Measurements from ENCODE around the gene GFER.
"Not testable (repeated sequence)": the region's sequence is repeated elsewhere in the genome, so short reads cannot be mapped to it uniquely, and the experiment has no call there.

Gene GFER

GRCh38 chr16:1946495-1947368 lies 37.3 kb upstream of the GFER start:
- no peak for DNase-seq (ENCODE audit: low read depth)
- TF ChIP-seq, protein P1, sequence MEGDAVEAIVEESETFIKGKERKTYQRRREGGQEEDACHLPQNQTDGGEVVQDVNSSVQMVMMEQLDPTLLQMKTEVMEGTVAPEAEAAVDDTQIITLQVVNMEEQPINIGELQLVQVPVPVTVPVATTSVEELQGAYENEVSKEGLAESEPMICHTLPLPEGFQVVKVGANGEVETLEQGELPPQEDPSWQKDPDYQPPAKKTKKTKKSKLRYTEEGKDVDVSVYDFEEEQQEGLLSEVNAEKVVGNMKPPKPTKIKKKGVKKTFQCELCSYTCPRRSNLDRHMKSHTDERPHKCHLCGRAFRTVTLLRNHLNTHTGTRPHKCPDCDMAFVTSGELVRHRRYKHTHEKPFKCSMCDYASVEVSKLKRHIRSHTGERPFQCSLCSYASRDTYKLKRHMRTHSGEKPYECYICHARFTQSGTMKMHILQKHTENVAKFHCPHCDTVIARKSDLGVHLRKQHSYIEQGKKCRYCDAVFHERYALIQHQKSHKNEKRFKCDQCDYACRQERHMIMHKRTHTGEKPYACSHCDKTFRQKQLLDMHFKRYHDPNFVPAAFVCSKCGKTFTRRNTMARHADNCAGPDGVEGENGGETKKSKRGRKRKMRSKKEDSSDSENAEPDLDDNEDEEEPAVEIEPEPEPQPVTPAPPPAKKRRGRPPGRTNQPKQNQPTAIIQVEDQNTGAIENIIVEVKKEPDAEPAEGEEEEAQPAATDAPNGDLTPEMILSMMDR (conservative IDR thresholded peaks at IDR 0.05; ENCODE audit: low read length): no peak
- H3K4me3 ChIP-seq (ENCODE audit: low read length): no peak overlapping the region

DNA sequence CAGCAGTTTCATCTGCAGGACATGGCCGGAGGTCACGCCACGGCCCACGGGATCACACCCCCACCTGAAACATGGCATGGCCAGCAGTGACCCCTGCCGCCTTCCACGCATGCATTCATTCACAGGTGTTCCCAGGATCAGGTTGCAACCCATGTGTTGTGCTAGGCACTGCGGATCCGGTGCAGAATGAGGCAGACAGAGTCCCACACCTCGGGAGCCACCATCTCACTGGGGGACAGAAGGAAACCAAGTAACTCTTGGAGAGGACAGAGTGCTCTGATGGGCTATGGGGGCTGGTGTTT lies 36.7 kb upstream of the GFER start:
- H3K4me3 ChIP-seq (ENCODE audit: low read length): no peak overlapping the region
- TF ChIP-seq, protein P1 (conservative IDR thresholded peaks at IDR 0.05; ENCODE audit: low read length): no peak
- no peak for DNase-seq (ENCODE audit: low read depth)

GRCh38 chr16:1949507-1949906 lies 34.5 kb upstream of the GFER start:
- TF ChIP-seq, protein P1 (conservative IDR thresholded peaks at IDR 0.05; ENCODE audit: low read length): no peak
- DNase-seq (ENCODE audit: low read depth): no peak
- H3K4me3 ChIP-seq (ENCODE audit: low read length): no peak overlapping the region

GRCh38 chr16:1950047-1950446 lies 33.9 kb upstream of the GFER start:
- no peak for DNase-seq (ENCODE audit: low read depth)
- TF ChIP-seq, protein P1 (conservative IDR thresholded peaks at IDR 0.05; ENCODE audit: low read length): no peak
- no peak overlapping the region for H3K4me3 ChIP-seq (ENCODE audit: low read length)

DNA sequence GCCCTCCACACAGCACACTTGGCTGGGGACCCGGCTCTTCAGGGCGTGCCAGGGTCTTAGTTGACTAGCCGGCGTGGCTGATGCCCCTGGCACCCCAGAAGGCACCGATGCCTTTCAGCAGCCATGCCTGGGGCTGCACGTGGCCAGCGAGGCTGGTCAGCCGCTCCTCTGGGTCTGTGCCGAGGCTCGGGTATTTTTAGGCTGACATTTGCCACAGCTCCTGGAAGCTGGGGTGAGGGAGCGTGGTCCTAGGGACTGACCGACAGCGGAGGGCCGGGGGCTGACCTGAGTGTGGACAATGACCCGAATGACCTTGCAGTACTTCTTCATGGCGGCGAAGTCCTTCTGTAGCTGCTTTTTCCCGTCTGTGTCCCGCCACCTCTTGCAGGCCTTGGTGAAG lies 33.4 kb upstream of the GFER start:
- TF ChIP-seq, protein P1 (conservative IDR thresholded peaks at IDR 0.05; ENCODE audit: low read length): no peak
- DNase-seq (ENCODE audit: low read depth): no peak
- H3K4me3 ChIP-seq (ENCODE audit: low read length): no peak overlapping the region

GRCh38 chr16:1953734-1954133 lies 30.3 kb upstream of the GFER start:
- no peak for DNase-seq (ENCODE audit: low read depth)

GRCh38 chr16:1957434-1958142 lies 26.4 kb upstream of the GFER start:
- not testable (repeated sequence) for DNase-seq (ENCODE audit: low read depth); H3K4me3 ChIP-seq (ENCODE audit: low read length)

More at GRCh38 chr16:1953734-1954133, 30.3 kb upstream of the GFER start:
- H3K4me3 ChIP-seq (ENCODE audit: low read length): no peak overlapping the region
- TF ChIP-seq, protein P1 (conservative IDR thresholded peaks at IDR 0.05; ENCODE audit: low read length): no peak

GRCh38 chr16:1958143-1958491 lies 25.9 kb upstream of the GFER start:
- DNase-seq (ENCODE audit: low read depth); H3K4me3 ChIP-seq (ENCODE audit: low read length): not testable (repeated sequence)
